Mesenchymal stem cell (in vitro differentiated cells and primary cell): ENCODE data around the gene SAMD4A.

Experiments
- DNase-seq: peaks from one replicate; pipeline ENCODE4 v3.0.0-alpha.2; 2013
- H2AFZ ChIP-seq: one replicate; pipeline ENCODE4 v1.6.1; 2013; ENCODE audit warnings: low read depth, mild to moderate bottlenecking, control low read depth, inconsistent platforms, low read length, moderate library complexity
- H2AK5ac ChIP-seq: 2 replicates; pipeline ENCODE4 v1.6.1; 2013; ENCODE audit warnings: low read length, moderate library complexity, mild to moderate bottlenecking, inconsistent platforms; ENCODE audit not compliant: severe bottlenecking
- H2BK120ac ChIP-seq: one replicate; pipeline ENCODE4 v1.6.1; 2013; ENCODE audit warnings: low read depth, mild to moderate bottlenecking, inconsistent platforms, low read length, moderate library complexity
- H2BK12ac ChIP-seq, 2 experiments: one replicate each; pipeline ENCODE4 v1.6.1; 2013; ENCODE audit warnings: inconsistent platforms in 2 of 2, low read length in 2 of 2, mild to moderate bottlenecking in 2 of 2, moderate library complexity in 2 of 2, control low read depth in 1 of 2
- H2BK15ac ChIP-seq: one replicate; pipeline ENCODE4 v1.6.1; 2013; ENCODE audit warnings: mild to moderate bottlenecking, low read depth, inconsistent platforms; ENCODE audit not compliant: poor library complexity, severe bottlenecking
- H2BK5ac ChIP-seq: 2 replicates; pipeline ENCODE4 v1.6.1; 2013; ENCODE audit warnings: low read depth, mild to moderate bottlenecking, low read length, control low read depth, inconsistent platforms; ENCODE audit not compliant: poor library complexity, severe bottlenecking
- H3K14ac ChIP-seq, 2 experiments: one replicate each; pipeline ENCODE4 v1.6.1; 2013; ENCODE audit warnings: inconsistent platforms in 2 of 2, low read length in 2 of 2, control low read depth in 1 of 2, mild to moderate bottlenecking in 1 of 2, moderate library complexity in 1 of 2
- H3K18ac ChIP-seq, 2 experiments: one replicate each; pipeline ENCODE4 v1.6.1; 2013; ENCODE audit warnings: inconsistent platforms in 2 of 2, low read length in 2 of 2, control low read depth in 1 of 2, low read depth in 1 of 2, mild to moderate bottlenecking in 1 of 2
- H3K23ac ChIP-seq, 2 experiments: one replicate each; pipeline ENCODE4 v1.6.1; 2013; ENCODE audit warnings: inconsistent platforms in 2 of 2, low read length in 2 of 2, mild to moderate bottlenecking in 2 of 2, moderate library complexity in 2 of 2, control low read depth in 1 of 2
- H3K27ac ChIP-seq: 2 replicates; pipeline ENCODE4 v1.5.1; 2013; ENCODE audit warnings: mild to moderate bottlenecking, moderate library complexity, low read length, control low read depth, inconsistent platforms; ENCODE audit not compliant: poor library complexity, severe bottlenecking
- H3K27me3 ChIP-seq, 2 experiments: 2 replicates each; pipeline versions ENCODE4 v1.6.1 to v1.7.0; 2013; ENCODE audit warnings: low read length in 2 of 2, mild to moderate bottlenecking in 2 of 2, moderate library complexity in 2 of 2, control low read depth in 1 of 2, inconsistent platforms in 1 of 2; ENCODE audit not compliant: control insufficient read depth in 1 of 2, insufficient read depth in 1 of 2
- H3K36me3 ChIP-seq, 2 experiments: 2 replicates each; pipeline versions ENCODE4 v1.6.1 to v1.7.0; 2013; ENCODE audit warnings: low read length in 2 of 2, control low read depth in 1 of 2, inconsistent platforms in 1 of 2, low read depth in 1 of 2, mild to moderate bottlenecking in 1 of 2; ENCODE audit not compliant: insufficient read depth in 2 of 2, control insufficient read depth in 1 of 2
- H3K4ac ChIP-seq, 2 experiments: one replicate each; pipeline ENCODE4 v1.6.1; 2013; ENCODE audit warnings: inconsistent platforms in 2 of 2, low read length in 2 of 2, mild to moderate bottlenecking in 2 of 2, moderate library complexity in 2 of 2, control low read depth in 1 of 2, low read depth in 1 of 2
- H3K4me1 ChIP-seq: 2 replicates; pipeline ENCODE4 v1.6.1; 2013; ENCODE audit warnings: low read depth, low read length, control low read depth; ENCODE audit not compliant: control insufficient read depth, insufficient read depth
- H3K4me2 ChIP-seq: 2 replicates; pipeline ENCODE4 v1.6.1; 2013; ENCODE audit warnings: low read length, mild to moderate bottlenecking, inconsistent platforms; ENCODE audit not compliant: poor library complexity, severe bottlenecking
- H3K4me3 ChIP-seq, 2 experiments: 2 replicates each; pipeline versions ENCODE4 v1.5.1 to v1.7.0; 2013; ENCODE audit warnings: low read length in 2 of 2, mild to moderate bottlenecking in 2 of 2, control low read depth in 1 of 2, low read depth in 1 of 2; ENCODE audit not compliant: insufficient read depth in 1 of 2
- H3K79me1 ChIP-seq: replicated peaks from 2 replicates; pipeline ENCODE4 v1.6.1; 2013; ENCODE audit warnings: mild to moderate bottlenecking, control low read depth, low read length, inconsistent platforms; ENCODE audit not compliant: poor library complexity, severe bottlenecking
- H3K9ac ChIP-seq: 2 replicates; pipeline ENCODE4 v1.7.0; 2013; ENCODE audit warnings: mild to moderate bottlenecking, low read length, moderate library complexity
- H3K9me3 ChIP-seq: 2 replicates; pipeline ENCODE4 v1.7.0; 2013; ENCODE audit warnings: mild to moderate bottlenecking, low read length; ENCODE audit not compliant: control insufficient read depth
- H4K8ac ChIP-seq: one replicate; pipeline ENCODE4 v1.6.1; 2013; ENCODE audit warnings: inconsistent platforms, mild to moderate bottlenecking, low read length, moderate library complexity
- H4K91ac ChIP-seq: one replicate; pipeline ENCODE4 v1.6.1; 2013; ENCODE audit warnings: mild to moderate bottlenecking, low read length, inconsistent platforms
- WGBS: methylation state at CpG from one replicate; pipeline ENCODE4 v1.1.7; 2013; ENCODE audit warnings: mixed read lengths; 5-methylcytosine and 5-hydroxymethylcytosine counted together

SAMD4A gene

GRCh38 chr14:54697803-54698202, 130.9 kb downstream of the SAMD4A start:
- no peak overlapping the region for H2BK15ac ChIP-seq
- DNase-seq = no peak
- over 99% methylated on average over 4 of the region's 4 CpGs for WGBS
- H4K91ac ChIP-seq = peak overlapping the region; percentile 11
- H3K23ac ChIP-seq = no peak overlapping the region
- H3K4me2 ChIP-seq = no peak overlapping the region
- H3K4me1 ChIP-seq = peaks cover 15% of the 10 kb centered on the region
- no peak overlapping the region for H3K4ac ChIP-seq
- no peak overlapping the region for H3K9ac ChIP-seq
- no peak overlapping the region for H3K4me3 ChIP-seq
- no peak overlapping the region for H2AFZ ChIP-seq
- no peak overlapping the region for H2BK12ac ChIP-seq
- no peak overlapping the region for H4K8ac ChIP-seq
- H3K27me3 ChIP-seq = no peaks in the 10 kb centered on the region
- H3K18ac ChIP-seq = no peak overlapping the region
- H2BK5ac ChIP-seq = no peak overlapping the region
- H3K27ac ChIP-seq = no peak overlapping the region
- peaks cover 6 to 13% of the 10 kb centered on the region in 2 experiments for H3K36me3 ChIP-seq
- H3K79me1 ChIP-seq = peaks cover 46% of the 10 kb centered on the region
- H2AK5ac ChIP-seq = no peak overlapping the region
- H3K14ac ChIP-seq = no peak overlapping the region
- no peak overlapping the region for H2BK120ac ChIP-seq
- H3K9me3 ChIP-seq = no peaks in the 10 kb centered on the region

- Histone ChIP-seq H3K9ac (no peak overlapping the region), H3K18ac (peak overlapping the region in 1 of 2 experiments; percentile 5), H3K4me1 (peaks cover 17% of the 10 kb centered on the region), H3K4me3 (no peak overlapping the region), H3K4ac (no peak overlapping the region), H2AFZ (no peak overlapping the region), H3K27ac (no peak overlapping the region), H3K14ac (no peak overlapping the region), H3K4me2 (no peak overlapping the region), H2AK5ac (no peak overlapping the region), H3K79me1 (peaks cover 52% of the 10 kb centered on the region), H2BK12ac (no peak overlapping the region), H2BK15ac (no peak overlapping the region), H2BK120ac (peak overlapping the region; percentile 39), H3K36me3 (peaks cover 11 to 13% of the 10 kb centered on the region in 2 experiments), H3K9me3 (no peaks in the 10 kb centered on the region), H4K8ac (no peak overlapping the region), H4K91ac (no peak overlapping the region), H2BK5ac (no peak overlapping the region), H3K27me3 (no peaks in the 10 kb centered on the region), H3K23ac (no peak overlapping the region)
- no peak for DNase-seq
- WGBS = 92% methylated on average over 6 of the region's 6 CpGs
Observed at GRCh38 chr14:54698501-54698900, 131.6 kb downstream of the SAMD4A start.

GRCh38 chr14:54698966-54699530, 132.1 kb downstream of the SAMD4A start:
- H2BK120ac ChIP-seq = no peak overlapping the region
- 92% methylated on average over 1 of the region's 1 CpG for WGBS
- H3K27ac ChIP-seq = no peak overlapping the region
- peak; percentile 50 for DNase-seq
- H3K14ac ChIP-seq = no peak overlapping the region
- H3K23ac ChIP-seq = no peak overlapping the region
- no peak overlapping the region for H3K9ac ChIP-seq
- peaks cover 53% of the 10 kb centered on the region for H3K79me1 ChIP-seq
- no peaks in the 10 kb centered on the region for H3K27me3 ChIP-seq
- H4K8ac ChIP-seq = no peak overlapping the region
- peaks cover 17% of the 10 kb centered on the region for H3K4me1 ChIP-seq
- H3K4me3 ChIP-seq = no peak overlapping the region
- no peak overlapping the region for H3K4ac ChIP-seq
- no peak overlapping the region for H2BK5ac ChIP-seq
- peaks cover 11 to 13% of the 10 kb centered on the region in 2 experiments for H3K36me3 ChIP-seq
- H3K18ac ChIP-seq = peak overlapping the region in 1 of 2 experiments; percentile 29
- no peak overlapping the region for H3K4me2 ChIP-seq
- H2AK5ac ChIP-seq = no peak overlapping the region
- H3K9me3 ChIP-seq = no peaks in the 10 kb centered on the region
- no peak overlapping the region for H2BK15ac ChIP-seq
- H4K91ac ChIP-seq = no peak overlapping the region
- no peak overlapping the region for H2AFZ ChIP-seq
- H2BK12ac ChIP-seq = no peak overlapping the region

GRCh38 chr14:54699735-54700134, 132.8 kb downstream of the SAMD4A start:
- WGBS = 91% methylated on average over 3 of the region's 3 CpGs
- Histone ChIP-seq H2BK5ac (no peak overlapping the region), H3K27ac (no peak overlapping the region), H2BK120ac (no peak overlapping the region), H2BK12ac (no peak overlapping the region), H3K9ac (no peak overlapping the region), H3K18ac (no peak overlapping the region), H3K4ac (no peak overlapping the region), H4K91ac (no peak overlapping the region), H2BK15ac (no peak overlapping the region), H3K79me1 (peaks cover 49% of the 10 kb centered on the region), H3K23ac (no peak overlapping the region), H4K8ac (no peak overlapping the region), H2AFZ (no peak overlapping the region), H2AK5ac (no peak overlapping the region), H3K4me2 (no peak overlapping the region), H3K4me3 (no peak overlapping the region), H3K36me3 (peaks cover 11 to 13% of the 10 kb centered on the region in 2 experiments), H3K4me1 (peaks cover 17% of the 10 kb centered on the region), H3K9me3 (no peaks in the 10 kb centered on the region), H3K14ac (no peak overlapping the region), H3K27me3 (no peaks in the 10 kb centered on the region)
- no peak for DNase-seq
